Measurements from ENCODE around the gene TTC13.

- TF ChIP-seq CTCF (IDR thresholded peaks at IDR 0.05) (no peak), POLR2A (IDR thresholded peaks at IDR 0.05) (no peak)
These were observed 79.9 kb downstream of the TTC13 start for GRCh38 chr1:230898748-230899147.

All from sigmoid colon (tissue), 3 donors.